Measurements from ENCODE around the gene RBM26. TPM values are rescaled to one million over a fixed set of nuclear protein-coding genes. Genes with fewer than 3 reads are reported as not detected.
"Not testable (repeated sequence)": the region's sequence is repeated elsewhere in the genome, so short reads cannot be mapped to it uniquely, and the experiment has no call there.

Gene RBM26
- total RNA-seq, 1 donor from 2014 or later: 20.6 TPM

DNA sequence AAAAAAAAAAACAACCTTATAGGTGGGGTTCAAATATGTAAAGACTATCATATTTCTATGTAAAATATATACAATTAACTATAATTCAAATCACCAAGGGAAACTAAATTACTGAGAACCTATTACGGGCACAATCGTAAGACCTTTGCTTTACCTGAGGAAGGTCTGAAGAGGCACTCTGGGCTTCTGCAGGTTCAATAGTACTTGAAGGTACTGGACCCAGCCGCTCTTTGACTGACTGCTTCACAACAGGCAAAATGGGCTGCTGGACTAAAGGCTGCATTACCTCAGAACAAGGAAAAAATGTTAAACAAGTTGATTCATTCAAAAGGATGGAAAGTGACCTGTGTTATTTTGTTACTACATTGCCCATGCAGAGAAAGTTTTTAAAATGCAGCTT is 51.8 kb downstream of the RBM26 start:
- peaks cover 82% of the 10 kb centered on the region for H3K36me3 ChIP-seq
- H3K27ac ChIP-seq (replicated peaks): no peak overlapping the region
- H3K9me3 ChIP-seq (replicated peaks): no peaks in the 10 kb centered on the region
- TF ChIP-seq, protein P1, sequence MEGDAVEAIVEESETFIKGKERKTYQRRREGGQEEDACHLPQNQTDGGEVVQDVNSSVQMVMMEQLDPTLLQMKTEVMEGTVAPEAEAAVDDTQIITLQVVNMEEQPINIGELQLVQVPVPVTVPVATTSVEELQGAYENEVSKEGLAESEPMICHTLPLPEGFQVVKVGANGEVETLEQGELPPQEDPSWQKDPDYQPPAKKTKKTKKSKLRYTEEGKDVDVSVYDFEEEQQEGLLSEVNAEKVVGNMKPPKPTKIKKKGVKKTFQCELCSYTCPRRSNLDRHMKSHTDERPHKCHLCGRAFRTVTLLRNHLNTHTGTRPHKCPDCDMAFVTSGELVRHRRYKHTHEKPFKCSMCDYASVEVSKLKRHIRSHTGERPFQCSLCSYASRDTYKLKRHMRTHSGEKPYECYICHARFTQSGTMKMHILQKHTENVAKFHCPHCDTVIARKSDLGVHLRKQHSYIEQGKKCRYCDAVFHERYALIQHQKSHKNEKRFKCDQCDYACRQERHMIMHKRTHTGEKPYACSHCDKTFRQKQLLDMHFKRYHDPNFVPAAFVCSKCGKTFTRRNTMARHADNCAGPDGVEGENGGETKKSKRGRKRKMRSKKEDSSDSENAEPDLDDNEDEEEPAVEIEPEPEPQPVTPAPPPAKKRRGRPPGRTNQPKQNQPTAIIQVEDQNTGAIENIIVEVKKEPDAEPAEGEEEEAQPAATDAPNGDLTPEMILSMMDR (IDR thresholded peaks at IDR 0.05; ENCODE audit: borderline replicate concordance): no peak
- H3K4me3 ChIP-seq: no peak overlapping the region
- H3K4me1 ChIP-seq: peaks cover 12% of the 10 kb centered on the region
- no peaks in the 10 kb centered on the region for H3K27me3 ChIP-seq (ENCODE audit: low read depth)
- no peak for DNase-seq
- intact Hi-C loops (cut with micrococcal nuclease): no loop called here

DNA sequence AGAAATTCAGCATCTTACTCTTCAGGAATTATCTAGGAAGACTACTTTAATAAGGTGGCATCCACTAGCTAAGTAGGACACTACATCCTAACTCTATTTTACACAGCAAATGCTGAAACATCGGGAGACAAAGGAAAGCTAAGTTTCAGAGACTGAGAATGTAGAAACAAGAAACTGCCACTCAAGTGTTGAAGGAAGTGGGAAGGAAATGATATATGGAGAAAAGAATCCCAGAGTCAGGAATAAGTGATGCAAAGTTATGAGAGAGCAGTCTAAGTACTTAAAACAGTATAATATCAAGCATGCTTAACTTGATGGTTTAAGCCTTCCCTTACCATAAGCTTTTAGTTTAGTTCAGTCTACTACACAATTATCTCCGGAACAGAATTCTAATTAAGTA is 52.4 kb downstream of the RBM26 start:
- H3K27ac ChIP-seq (replicated peaks): no peak overlapping the region
- no peaks in the 10 kb centered on the region for H3K27me3 ChIP-seq (ENCODE audit: low read depth)
- no peaks in the 10 kb centered on the region for H3K9me3 ChIP-seq (replicated peaks)
- H3K36me3 ChIP-seq: peaks cover 76% of the 10 kb centered on the region
- TF ChIP-seq, protein P1 (IDR thresholded peaks at IDR 0.05; ENCODE audit: borderline replicate concordance): no peak
- peaks cover 12% of the 10 kb centered on the region for H3K4me1 ChIP-seq
- no peak overlapping the region for H3K4me3 ChIP-seq
- no peak for DNase-seq
- intact Hi-C loops (cut with micrococcal nuclease): no loop called here

DNA sequence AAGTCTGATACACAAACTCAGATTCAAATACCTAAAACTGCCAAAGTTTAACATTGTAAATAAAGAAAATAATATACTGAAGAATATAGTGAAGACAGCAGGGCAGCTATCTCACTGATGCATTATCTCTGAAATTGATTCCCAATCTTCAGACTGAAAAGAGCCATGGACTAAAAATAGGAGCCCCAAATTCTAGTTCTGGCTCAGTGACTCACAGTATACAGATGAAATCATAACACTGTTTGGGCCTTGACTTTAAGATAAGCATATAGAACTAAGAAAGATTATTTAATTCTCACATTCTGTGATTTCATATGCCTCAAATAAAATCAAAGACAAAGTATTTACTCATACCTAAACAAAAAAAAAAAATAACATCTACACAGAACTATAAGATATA is 53.9 kb downstream of the RBM26 start:
- Histone ChIP-seq H3K36me3 (peaks cover 61% of the 10 kb centered on the region), H3K4me1 (peaks cover 12% of the 10 kb centered on the region), H3K4me3 (no peak overlapping the region), H3K27ac (replicated peaks) (no peak overlapping the region), H3K9me3 (replicated peaks) (no peaks in the 10 kb centered on the region), H3K27me3 (ENCODE audit: low read depth) (no peaks in the 10 kb centered on the region)
- no peak for DNase-seq
- TF ChIP-seq, protein P1 (IDR thresholded peaks at IDR 0.05; ENCODE audit: borderline replicate concordance): no peak
- intact Hi-C loops (cut with micrococcal nuclease): no loop called here

DNA sequence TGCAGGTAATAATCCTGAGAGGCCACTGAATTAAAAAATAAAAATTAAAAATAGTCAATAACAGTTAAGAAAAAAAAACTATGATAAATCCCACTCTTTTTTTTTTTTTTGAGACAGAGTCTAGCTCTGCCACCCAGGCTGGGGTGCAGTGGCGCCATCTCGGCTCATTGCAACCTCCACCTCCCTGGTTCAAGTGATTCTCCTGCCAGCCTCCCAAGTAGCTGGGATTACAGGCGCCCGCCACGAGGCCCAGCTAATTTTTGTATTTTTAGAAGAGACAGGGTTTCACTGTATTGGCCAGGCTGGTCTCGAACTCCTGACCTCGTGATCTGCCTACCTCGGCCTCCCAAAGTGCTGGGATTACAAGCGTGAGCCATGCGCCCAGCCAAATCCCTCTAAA is 56.4 kb downstream of the RBM26 start:
- H3K27me3 ChIP-seq (ENCODE audit: low read depth); intact Hi-C loops (cut with micrococcal nuclease); DNase-seq; H3K27ac ChIP-seq (replicated peaks); H3K9me3 ChIP-seq (replicated peaks); H3K4me3 ChIP-seq: not testable (repeated sequence)
- Histone ChIP-seq H3K4me1 (peaks cover 12% of the 10 kb centered on the region), H3K36me3 (peaks cover 42% of the 10 kb centered on the region)

DNA sequence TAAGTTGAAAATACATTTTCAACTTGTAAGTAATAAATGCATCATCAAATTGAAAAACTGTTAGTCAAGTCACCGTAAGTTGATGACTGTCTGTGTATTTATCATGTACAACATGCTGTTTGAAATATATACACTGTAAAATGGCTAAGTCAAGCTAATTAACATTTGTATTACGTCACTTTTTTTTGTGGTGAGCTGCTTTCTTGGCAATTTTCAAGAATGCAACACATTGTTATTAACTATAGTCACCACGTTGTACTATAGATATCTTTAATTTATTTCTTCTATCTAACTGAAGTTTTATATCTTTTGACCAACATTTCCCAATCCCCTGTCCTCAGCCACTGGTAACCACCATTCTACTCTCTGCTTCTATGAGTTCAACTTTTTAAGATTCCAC is 57.0 kb downstream of the RBM26 start:
- Histone ChIP-seq H3K36me3 (peaks cover 42% of the 10 kb centered on the region), H3K9me3 (replicated peaks) (no peaks in the 10 kb centered on the region), H3K4me1 (peaks cover 12% of the 10 kb centered on the region), H3K4me3 (no peak overlapping the region), H3K27ac (replicated peaks) (no peak overlapping the region), H3K27me3 (ENCODE audit: low read depth) (no peaks in the 10 kb centered on the region)
- intact Hi-C loops (cut with micrococcal nuclease): no loop called here
- TF ChIP-seq, protein P1 (IDR thresholded peaks at IDR 0.05; ENCODE audit: borderline replicate concordance): no peak
- no peak for DNase-seq

DNA sequence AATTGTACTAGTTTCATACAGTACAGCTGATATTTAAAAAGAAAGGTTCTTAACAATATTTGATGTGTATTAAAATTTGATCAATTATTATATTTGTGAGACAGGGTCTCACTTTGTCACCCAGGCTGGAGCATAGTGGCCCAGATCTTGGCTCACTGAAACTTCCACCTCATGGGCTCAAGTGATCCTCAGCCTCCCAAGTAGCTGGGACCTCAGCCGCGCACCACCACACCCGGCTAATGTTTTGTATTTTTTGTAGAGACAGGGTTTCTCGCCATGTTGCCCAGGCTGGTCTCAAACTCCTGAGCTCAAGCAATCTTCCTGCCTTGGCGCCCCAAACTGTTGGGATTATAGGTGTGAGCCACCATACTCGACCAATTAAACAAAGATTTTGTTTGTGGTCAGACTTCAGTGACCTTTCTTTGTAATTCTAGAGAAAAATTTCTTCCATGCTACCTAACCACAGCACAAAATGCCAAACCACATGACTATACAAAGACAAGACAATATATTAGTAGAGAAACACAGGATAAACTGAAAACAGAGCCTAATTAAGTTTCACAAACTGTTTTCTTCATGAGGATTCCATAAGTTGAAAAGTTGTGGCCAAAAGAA is 59.6 kb downstream of the RBM26 start:
- no peak for DNase-seq

More for the DNA sequence above, 59.6 kb downstream of the RBM26 start:
- H3K4me1 ChIP-seq: peaks cover 3% of the 10 kb centered on the region
- no peaks in the 10 kb centered on the region for H3K27me3 ChIP-seq (ENCODE audit: low read depth)
- no peak overlapping the region for H3K27ac ChIP-seq (replicated peaks)
- no peak overlapping the region for H3K4me3 ChIP-seq
- TF ChIP-seq, protein P1 (IDR thresholded peaks at IDR 0.05; ENCODE audit: borderline replicate concordance): no peak
- no peaks in the 10 kb centered on the region for H3K9me3 ChIP-seq (replicated peaks)
- H3K36me3 ChIP-seq: peaks cover 44% of the 10 kb centered on the region
- intact Hi-C loops (cut with micrococcal nuclease): no loop called here

Measured in left ventricle myocardium inferior (tissue), 1 donor.